Lower leg skin (tissue), 4 donors: ENCODE measurements around the gene DNAJA2. TPM values are rescaled to one million over a fixed set of nuclear protein-coding genes. Genes with fewer than 3 reads are reported as not detected.

Experiments
- DNase-seq, 2 donors: peaks; one replicate each; pipeline ENCODE4 v3.0.0-alpha.2; 2019; ENCODE audit warnings: low spot score in 2 of 2
- H3K4me3 ChIP-seq: fragments of 200-600 bp; sonication (generic); 2 replicates; pipeline ENCODE4 v1.5.1; 2017; ENCODE audit warnings: mild to moderate bottlenecking, low read depth; ENCODE audit not compliant: poor library complexity, severe bottlenecking
- CTCF ChIP-seq, 3 donors: fragments of 450-650 bp; IDR thresholded peaks; one replicate each; pipeline ENCODE4 v1.5.1; 2016; ENCODE audit warnings: antibody characterized with exemption in 3 of 3, mild to moderate bottlenecking in 3 of 3, moderate library complexity in 2 of 3
- POLR2A ChIP-seq, 2 donors: fragments of 450-650 bp; IDR thresholded peaks; one replicate each; pipeline ENCODE4 v1.6.1; 2016 to 2017; ENCODE audit warnings: antibody characterized with exemption in 2 of 2, mild to moderate bottlenecking in 1 of 2, moderate library complexity in 1 of 2
- WGBS, 2 donors: methylation state at CpG; one replicate each; pipeline ENCODE4 v1.1.5; 2018; 5-methylcytosine and 5-hydroxymethylcytosine counted together
- intact Hi-C: fragments of 100-400 bp; cut with DNase I; formaldehyde crosslinking; loops from one replicate; pipeline ENCODE4 v1.15.0; 2023; ENCODE audit warnings: low total_unique reads
- total RNA-seq, 4 donors: library from RNA; depleted of rRNA; stranded (reverse); fragments of >200 nt; gene quantifications; one replicate each; pipeline ENCODE4 v1.1.0, GENCODE V29; 2016

The DNAJA2 gene
- total RNA-seq, 4 donors from 2014 or later: 49.9 to 57.6 (median 52.1) TPM

DNA sequence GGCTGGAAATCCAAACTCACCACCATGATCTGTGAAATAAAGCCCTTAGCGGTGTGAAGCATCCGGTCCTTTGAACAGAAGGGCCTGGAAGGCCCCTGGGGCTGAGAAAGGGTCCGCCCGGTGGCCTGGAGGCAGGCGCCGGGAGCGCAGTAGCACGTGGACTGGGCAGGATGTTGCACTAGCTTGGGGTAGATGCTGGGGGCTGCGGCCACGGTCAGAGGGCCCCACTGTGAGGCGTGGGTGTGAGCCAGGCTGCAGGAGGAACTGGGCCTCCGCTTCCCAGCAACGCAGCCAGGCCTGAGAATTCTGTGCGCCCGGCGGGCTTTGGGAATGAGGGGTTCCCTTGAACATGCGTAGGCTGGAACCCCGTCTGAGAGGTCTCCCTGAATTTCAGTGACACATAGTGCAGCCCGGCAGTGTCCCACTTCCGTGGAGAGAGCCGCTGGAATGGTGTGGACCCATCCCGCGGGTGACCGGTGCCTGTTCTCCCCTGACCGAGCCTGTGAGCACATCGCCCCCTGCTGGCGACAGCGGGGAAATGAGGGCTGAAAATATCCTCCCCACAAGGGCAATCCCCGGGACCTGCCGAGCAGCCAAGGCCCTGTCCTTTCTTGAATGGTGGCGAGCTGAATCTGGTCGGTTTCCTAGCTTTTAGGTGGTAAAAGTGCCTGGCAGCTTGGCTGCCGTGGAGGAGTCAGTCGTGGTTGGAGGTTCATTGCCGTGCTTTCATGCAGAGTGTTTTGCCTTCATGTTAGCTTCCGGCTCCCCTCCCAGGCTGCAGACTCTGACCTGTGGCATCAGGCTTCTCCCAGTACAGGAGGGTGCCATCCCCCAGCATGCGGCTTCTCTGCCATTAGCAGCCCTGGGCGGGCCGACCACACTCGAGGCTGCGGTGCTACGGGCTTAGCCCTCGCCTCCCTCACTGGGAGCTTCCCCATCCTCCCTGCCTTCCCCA lies 43.8 kb downstream of the DNAJA2 start:
- no peak overlapping the region for H3K4me3 ChIP-seq
- TF ChIP-seq CTCF (IDR thresholded peaks at IDR 0.05) (no peak), POLR2A (IDR thresholded peaks at IDR 0.05) (no peak)
- DNase-seq: peak; percentile 26 to 93
- intact Hi-C loops: loop anchor here (10.0 kb wide), 1 partner anchor 825 kb away; no protein-coding TSS in a partner anchor
- 62 to 72% methylated on average over 32 to 40 of the region's 43 CpGs for WGBS, 2 donors

DNA sequence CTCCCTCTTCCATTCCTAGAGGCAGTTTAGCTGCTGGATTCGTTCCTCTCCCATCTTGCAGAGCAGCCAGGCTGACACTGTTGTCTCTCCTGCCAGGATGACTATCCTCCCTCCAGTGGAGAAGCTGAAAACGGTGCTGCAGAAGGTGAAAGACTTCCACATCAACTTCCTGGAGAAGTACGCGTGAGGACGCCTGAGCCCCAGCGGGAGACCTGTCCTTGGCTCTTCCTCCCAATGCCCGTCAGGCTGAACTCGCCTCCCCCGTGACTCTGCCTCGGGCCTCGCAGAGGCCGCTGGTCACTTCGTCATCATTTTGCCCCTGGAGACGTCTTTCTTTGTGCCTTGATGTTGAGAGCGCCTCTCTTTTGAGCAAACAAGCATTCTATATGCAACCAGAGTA lies 44.7 kb downstream of the DNAJA2 start:
- no peak for TF ChIP-seq POLR2A (IDR thresholded peaks at IDR 0.05)
- TF ChIP-seq CTCF (IDR thresholded peaks at IDR 0.05): no peak
- intact Hi-C loops: no loop called here
- WGBS, 2 donors: 80 to 84% methylated on average over 15 of the region's 15 CpGs
- no peak for DNase-seq
- no peak overlapping the region for H3K4me3 ChIP-seq

DNA sequence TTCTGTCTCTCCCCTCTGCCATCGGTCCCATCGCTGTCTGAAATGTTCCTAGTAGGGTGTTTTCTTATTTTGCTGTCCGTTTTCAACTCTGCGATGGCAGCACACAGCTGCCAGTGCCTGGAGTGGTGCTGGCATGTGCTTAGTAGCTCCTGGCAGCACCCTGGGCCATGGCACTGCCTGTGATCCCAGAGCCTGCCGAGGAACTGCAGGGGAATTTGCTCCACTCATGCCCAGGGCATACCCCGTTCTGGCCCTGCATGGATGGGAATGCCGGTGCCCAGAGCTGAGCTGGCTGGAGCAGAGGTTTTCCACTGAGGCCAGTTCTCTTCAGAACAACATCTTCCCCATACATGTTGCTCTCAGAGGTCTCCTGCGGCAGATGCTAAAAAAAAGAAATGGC lies 46.2 kb downstream of the DNAJA2 start:
- no peak overlapping the region for H3K4me3 ChIP-seq
- 76 to 81% methylated on average over 8 of the region's 8 CpGs for WGBS, 2 donors
- no peak for TF ChIP-seq POLR2A (IDR thresholded peaks at IDR 0.05)
- TF ChIP-seq CTCF (IDR thresholded peaks at IDR 0.05): no peak
- intact Hi-C loops: no loop called here
- DNase-seq: no peak

DNA sequence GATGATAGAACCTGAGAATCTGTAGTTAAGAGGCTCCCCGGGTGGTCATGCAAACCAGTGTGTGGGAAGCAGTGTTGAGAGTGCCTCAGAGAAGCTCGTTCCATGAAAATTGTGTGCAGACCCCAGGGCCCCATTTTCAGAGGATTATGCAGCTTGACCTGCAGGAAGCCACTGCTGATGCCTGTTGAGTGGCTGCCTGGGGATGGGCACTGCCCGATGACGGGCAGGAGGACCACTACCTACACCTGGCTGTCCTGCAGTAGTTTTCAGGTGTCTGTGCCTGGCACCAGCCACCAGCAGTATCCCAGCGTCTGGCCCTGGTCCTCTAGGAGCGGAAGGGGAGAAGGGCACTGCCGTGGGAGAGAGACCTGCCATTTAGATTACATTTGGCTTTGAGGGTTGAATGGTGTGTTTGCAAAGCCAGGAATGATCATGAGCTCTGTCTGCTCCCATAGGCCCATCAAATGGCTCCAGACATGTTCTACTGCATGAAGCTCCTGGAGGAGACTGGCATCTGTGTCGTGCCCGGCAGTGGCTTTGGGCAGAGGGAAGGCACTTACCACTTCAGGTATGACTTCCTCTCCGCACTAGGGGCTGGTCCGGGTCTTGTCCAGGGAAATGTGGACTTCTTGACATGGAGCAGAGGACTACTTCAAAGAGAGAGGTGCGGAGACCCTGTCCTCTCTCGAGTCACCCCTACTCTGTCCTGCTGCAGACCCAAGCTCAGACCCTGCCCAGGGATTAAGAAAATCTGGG lies 46.8 kb downstream of the DNAJA2 start:
- intact Hi-C loops: no loop called here
- no peak overlapping the region for H3K4me3 ChIP-seq
- TF ChIP-seq POLR2A (IDR thresholded peaks at IDR 0.05) (no peak), CTCF (IDR thresholded peaks at IDR 0.05) (no peak)
- no peak for DNase-seq
- 91% methylated on average over 12 to 13 of the region's 13 CpGs for WGBS, 2 donors

DNA sequence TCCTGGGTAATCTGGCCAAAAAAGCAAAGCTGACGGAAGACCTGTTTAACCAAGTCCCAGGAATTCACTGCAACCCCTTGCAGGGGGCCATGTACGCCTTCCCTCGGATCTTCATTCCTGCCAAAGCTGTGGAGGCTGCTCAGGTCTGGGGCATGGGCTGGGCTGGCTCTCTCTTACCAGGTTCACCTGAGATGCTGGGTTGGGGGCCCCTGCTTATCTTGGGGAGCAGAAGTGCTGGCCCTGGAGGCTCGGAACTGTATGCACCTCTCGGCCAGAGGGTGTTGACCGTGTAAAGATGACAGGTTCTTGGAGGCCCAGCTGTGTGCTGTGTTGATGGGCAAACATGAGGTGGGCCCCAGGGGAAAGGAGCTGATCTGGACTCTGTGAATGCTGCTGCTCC lies 49.1 kb downstream of the DNAJA2 start:
- WGBS, 2 donors: 62 to 70% methylated on average over 6 of the region's 6 CpGs
- intact Hi-C loops: no loop called here
- no peak overlapping the region for H3K4me3 ChIP-seq
- no peak for TF ChIP-seq POLR2A (IDR thresholded peaks at IDR 0.05)
- TF ChIP-seq CTCF (IDR thresholded peaks at IDR 0.05): no peak
- no peak for DNase-seq
